ENCODE results near the gene MTG2.

Gene MTG2

GRCh38 chr20:62236766-62237513 is 54.1 kb downstream of the MTG2 start:
- DNase-seq, result no peak

- no peak for DNase-seq
Observed at GRCh38 chr20:62237514-62237800, 54.6 kb downstream of the MTG2 start.

- peak; percentile 100 for DNase-seq
Observed at GRCh38 chr20:62237801-62238568, 55.2 kb downstream of the MTG2 start, which contains the start of gene OSBPL2. OSBPL2 (plus strand) TSS chr20:62238521; CDS start chr20:62256185, 17,664 bp downstream.

- no peak for DNase-seq
Observed at GRCh38 chr20:62238569-62239277, 55.9 kb downstream of the MTG2 start.

- DNase-seq, result no peak
Observed at GRCh38 chr20:62239278-62239879, 56.6 kb downstream of the MTG2 start.

- DNase-seq, result no peak
Observed at GRCh38 chr20:62240020-62240685, 57.3 kb downstream of the MTG2 start.

GRCh38 chr20:62241506-62241905 is 58.7 kb downstream of the MTG2 start:
- DNase-seq, result no peak

- no peak for DNase-seq
Observed at GRCh38 chr20:62242176-62242575, 59.3 kb downstream of the MTG2 start.

- no peak for DNase-seq
Observed at GRCh38 chr20:62243106-62243505, 60.3 kb downstream of the MTG2 start.

GRCh38 chr20:62243906-62244515 is 61.2 kb downstream of the MTG2 start:
- no peak for DNase-seq

- DNase-seq, result no peak
Observed at GRCh38 chr20:62244644-62245108, 61.8 kb downstream of the MTG2 start.

GRCh38 chr20:62245911-62246280 is 63.1 kb downstream of the MTG2 start:
- no peak for DNase-seq

GRCh38 chr20:62246431-62246830 is 63.6 kb downstream of the MTG2 start:
- DNase-seq, result no peak

- DNase-seq, result no peak
Observed at GRCh38 chr20:62246872-62247652, 64.2 kb downstream of the MTG2 start.

- no peak for DNase-seq
Observed at GRCh38 chr20:62248890-62249560, 66.2 kb downstream of the MTG2 start.

GRCh38 chr20:62252342-62252966 is 69.6 kb downstream of the MTG2 start:
- DNase-seq, result no peak
